A549 (cell line): ENCODE data around the gene ZNF662.

Experiments used
- CTCF ChIP-seq: fragments of >200 bp; sonication (Bioruptor Twin); formaldehyde crosslinking; IDR thresholded peaks from 3 replicates; pipeline ENCODE4 v1.5.1; 2016
- EP300 ChIP-seq, 2 experiments: fragments of >200 bp; sonication (Bioruptor Twin); formaldehyde crosslinking; IDR thresholded peaks; 2 replicates in 1 of 2; 3 replicates in 1 of 2; pipeline ENCODE4 v1.6.1; 2016 to 2017
- ZSCAN20 ChIP-seq: fragments of 250-450 bp; sonication (Bioruptor Pico); IDR thresholded peaks from 2 replicates; pipeline ENCODE4 v1.8.0; 2022; ENCODE audit warnings: mild to moderate bottlenecking, moderate library complexity

GRCh38 chr3:42884324-42884723, 21.6 kb upstream of the ZNF662 start:
- TF ChIP-seq CTCF (no peak), ZSCAN20 (CRISPR knock-in tag) (no peak), EP300 (IDR thresholded peaks at IDR 0.05) (no peak)
